H1 (cell line): ENCODE data around the gene LRP1-AS.

Source experiments
- CHD7 ChIP-seq: fragments of 300-600 bp; sonication (generic); IDR thresholded peaks from 2 replicates; pipeline ENCODE4 v1.7.1; 2012; ENCODE audit warnings: low read length, moderate library complexity, mild to moderate bottlenecking, inconsistent platforms; ENCODE audit not compliant: insufficient replicate concordance
- CREB1 ChIP-seq: IDR thresholded peaks from 2 replicates; pipeline ENCODE4 v1.6.1; 2012; ENCODE audit warnings: inconsistent platforms
- EZH2 ChIP-seq: fragments of 200-600 bp; sonication (generic); IDR thresholded peaks from 2 replicates; pipeline ENCODE4 v1.7.1; 2012; ENCODE audit warnings: low read depth, mild to moderate bottlenecking, moderate library complexity, low read length, inconsistent platforms; ENCODE audit not compliant: severe bottlenecking
- HDAC6 ChIP-seq: IDR thresholded peaks from one replicate; pipeline ENCODE4 v1.7.1; 2012; ENCODE audit warnings: low read depth, mild to moderate bottlenecking, inconsistent platforms, low read length, moderate library complexity
- POLR2A ChIP-seq, 2 experiments: IDR thresholded peaks; 1 replicate in 1 of 2; 2 replicates in 1 of 2; pipeline ENCODE4 v1.6.1; 2011; ENCODE audit warnings: low read depth in 2 of 2, low read length in 2 of 2, mild to moderate bottlenecking in 2 of 2; ENCODE audit errors: control extremely low read depth in 1 of 2
- SIN3A ChIP-seq, 2 experiments: IDR thresholded peaks in 1 of 2; conservative IDR thresholded peaks in 1 of 2; 2 replicates each; pipeline ENCODE4 v1.6.1; 2011 to 2012; ENCODE audit warnings: low read length in 2 of 2, improper control_type of control experiment in 1 of 2, low read depth in 1 of 2, mild to moderate bottlenecking in 1 of 2
- TF ChIP-seq, protein P1 (sequence below), 3 experiments: IDR thresholded peaks; 1 replicate in 2 of 3; 2 replicates in 1 of 3; pipeline versions ENCODE4 v1.5.1 to v1.6.1; 2011; ENCODE audit warnings: low read length in 3 of 3, mild to moderate bottlenecking in 3 of 3, inconsistent platforms in 2 of 3, low read depth in 1 of 3, moderate library complexity in 1 of 3; ENCODE audit not compliant: insufficient read depth in 1 of 3; ENCODE audit errors: control extremely low read depth in 1 of 3

DNA sequence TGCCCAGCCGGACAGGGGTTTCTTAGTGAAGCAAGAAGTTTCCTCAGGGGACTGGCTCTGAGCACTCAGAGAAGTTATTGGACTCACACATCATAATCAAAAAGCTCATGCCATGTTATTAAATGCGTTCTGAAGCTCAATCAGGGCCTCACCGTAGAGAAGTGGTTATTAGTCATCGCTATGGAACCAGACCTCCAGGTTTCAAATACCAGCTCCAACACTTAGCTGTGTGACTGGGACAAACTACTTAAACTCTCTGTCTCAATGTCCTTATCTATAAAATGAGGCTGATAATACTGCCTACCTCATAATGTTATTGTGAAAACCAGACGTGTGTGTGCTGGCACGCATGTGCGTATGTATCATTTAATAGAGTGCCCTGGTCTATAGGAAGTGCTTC lies 43.6 kb downstream of the LRP1-AS start:
- TF ChIP-seq HDAC6 (no peak), CHD7 (no peak), CREB1 (no peak), POLR2A (IDR thresholded peaks at IDR 0.05; ENCODE audit: control extremely low read depth in 1 of 2, low read depth in 2 of 2, low read length in 2 of 2) (no peak), EZH2 (no peak), SIN3A (conservative IDR thresholded peaks at IDR 0.05 in 1 of 2, IDR thresholded peaks at IDR 0.05 in 1 of 2; ENCODE audit: low read depth in 1 of 2, low read length in 2 of 2) (no peak)
- TF ChIP-seq, protein P1, sequence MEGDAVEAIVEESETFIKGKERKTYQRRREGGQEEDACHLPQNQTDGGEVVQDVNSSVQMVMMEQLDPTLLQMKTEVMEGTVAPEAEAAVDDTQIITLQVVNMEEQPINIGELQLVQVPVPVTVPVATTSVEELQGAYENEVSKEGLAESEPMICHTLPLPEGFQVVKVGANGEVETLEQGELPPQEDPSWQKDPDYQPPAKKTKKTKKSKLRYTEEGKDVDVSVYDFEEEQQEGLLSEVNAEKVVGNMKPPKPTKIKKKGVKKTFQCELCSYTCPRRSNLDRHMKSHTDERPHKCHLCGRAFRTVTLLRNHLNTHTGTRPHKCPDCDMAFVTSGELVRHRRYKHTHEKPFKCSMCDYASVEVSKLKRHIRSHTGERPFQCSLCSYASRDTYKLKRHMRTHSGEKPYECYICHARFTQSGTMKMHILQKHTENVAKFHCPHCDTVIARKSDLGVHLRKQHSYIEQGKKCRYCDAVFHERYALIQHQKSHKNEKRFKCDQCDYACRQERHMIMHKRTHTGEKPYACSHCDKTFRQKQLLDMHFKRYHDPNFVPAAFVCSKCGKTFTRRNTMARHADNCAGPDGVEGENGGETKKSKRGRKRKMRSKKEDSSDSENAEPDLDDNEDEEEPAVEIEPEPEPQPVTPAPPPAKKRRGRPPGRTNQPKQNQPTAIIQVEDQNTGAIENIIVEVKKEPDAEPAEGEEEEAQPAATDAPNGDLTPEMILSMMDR (IDR thresholded peaks at IDR 0.05; ENCODE audit: control extremely low read depth in 1 of 3, insufficient read depth in 1 of 3, low read depth in 1 of 3, low read length in 3 of 3), result no peak
